ENCODE results near the gene PGAP2. TPM values are rescaled to one million over a fixed set of nuclear protein-coding genes. Genes with fewer than 3 reads are reported as not detected.

PGAP2 gene
- total and polyA plus RNA-seq, 2 donors (not counting 3 experiments of a cell fraction or from before 2014, with no cell fraction given) = 18.3 to 34.1 TPM

DNA sequence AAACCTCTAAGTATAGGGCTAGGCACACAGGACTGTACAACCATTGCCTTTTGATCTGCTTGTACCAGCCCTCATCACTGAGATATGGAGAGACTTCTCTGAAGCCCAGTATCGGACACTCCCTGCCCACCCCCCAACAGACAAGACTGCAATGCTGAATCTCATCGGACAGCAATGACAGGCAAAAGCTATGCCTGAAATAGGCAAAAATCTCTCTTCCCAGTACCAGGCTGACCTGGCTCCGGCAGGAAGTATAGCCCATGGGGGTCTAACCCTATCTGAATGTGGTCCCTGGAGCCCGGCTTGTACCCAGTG lies 25.9 kb downstream of the PGAP2 start:
- no peak overlapping the region for H3K27ac ChIP-seq (ENCODE audit: insufficient read depth, low read depth, low read length)
- ChIA-PET POLR2A (no interaction called here), CTCF (interaction anchor here (1.3 to 2.4 kb wide), 3 partner anchors 14 to 239 kb away, joined by 4 to 16 read pairs (median 4); no protein-coding TSS in a partner anchor)
- intact Hi-C loops (cut with micrococcal nuclease) (no loop called here), dilution Hi-C loops (cut with MboI; ENCODE audit: extremely low pct_ligation_motif_present, low sequenced_read_pairs) (no loop called here)
- H3K27me3 ChIP-seq (ENCODE audit: control insufficient read depth in 2 of 2, insufficient read depth in 2 of 2, low read length in 2 of 2) = no peaks in the 10 kb centered on the region
- H2AFZ ChIP-seq (ENCODE audit: low read depth, low read length) = no peak overlapping the region
- H3K36me3 ChIP-seq (ENCODE audit: control insufficient read depth in 2 of 2, extremely low read depth in 1 of 2, insufficient read depth in 2 of 2, low read length in 2 of 2) = peaks cover 2 to 3% of the 10 kb centered on the region in 2 experiments
- BruUV-seq (replicated peaks) = no TSS peak
- peaks cover 78% of the 10 kb centered on the region for H3K79me2 ChIP-seq (ENCODE audit: control insufficient read depth, insufficient read depth, low read length)
- H3K9me3 ChIP-seq (replicated peaks; ENCODE audit: control insufficient read depth, insufficient read depth, low read length) = no peaks in the 10 kb centered on the region
- DNase-seq (ENCODE audit: low read depth, low spot score) = no peak
- no peaks in the 10 kb centered on the region for H3K9me1 ChIP-seq (replicated peaks; ENCODE audit: control insufficient read depth, extremely low read depth, insufficient read depth, low read length)
- TF ChIP-seq GATA2 (IDR thresholded peaks at IDR 0.05; ENCODE audit: insufficient read depth, insufficient read length, low read depth, low read length) (no peak), FOS (IDR thresholded peaks at IDR 0.05; ENCODE audit: borderline replicate concordance, insufficient read depth, low read length) (no peak), EZH2 (IDR thresholded peaks at IDR 0.05; ENCODE audit: borderline replicate concordance, low read depth, low read length, severe bottlenecking) (no peak), CTCF (IDR thresholded peaks at IDR 0.05; ENCODE audit: extremely low read depth in 1 of 2, insufficient read depth in 1 of 2, low read depth in 1 of 2, low read length in 2 of 2) (no peak), POLR2AphosphoS5 (IDR thresholded peaks at IDR 0.05; ENCODE audit: insufficient read depth, low read depth, low read length) (no peak), JUN (IDR thresholded peaks at IDR 0.05; ENCODE audit: borderline replicate concordance, insufficient read depth, insufficient read length, low read depth) (no peak), POLR2A (IDR thresholded peaks at IDR 0.05; ENCODE audit: low read depth, low read length) (no peak), MYC (IDR thresholded peaks at IDR 0.05; ENCODE audit: low read depth, low read length) (no peak)
- TF ChIP-seq, protein P1, sequence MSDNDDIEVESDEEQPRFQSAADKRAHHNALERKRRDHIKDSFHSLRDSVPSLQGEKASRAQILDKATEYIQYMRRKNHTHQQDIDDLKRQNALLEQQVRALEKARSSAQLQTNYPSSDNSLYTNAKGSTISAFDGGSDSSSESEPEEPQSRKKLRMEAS (IDR thresholded peaks at IDR 0.05; ENCODE audit: insufficient read depth, insufficient read length) = no peak
- no peak overlapping the region for H3K9ac ChIP-seq (replicated peaks; ENCODE audit: extremely low read depth, insufficient read depth, low read length)
- no peaks in the 10 kb centered on the region for H4K20me1 ChIP-seq (replicated peaks; ENCODE audit: control insufficient read depth, extremely low read depth, insufficient read depth, low read length)
- no peak overlapping the region for H3K4me2 ChIP-seq (ENCODE audit: insufficient read depth, low read length)
- H3K4me3 ChIP-seq (replicated peaks in 1 of 3; ENCODE audit: insufficient read depth in 1 of 3, low read depth in 1 of 3, low read length in 3 of 3) = no peak overlapping the region
- no peak for FAIRE-seq
- peaks cover 29% of the 10 kb centered on the region for H3K4me1 ChIP-seq (ENCODE audit: control insufficient read depth, extremely low read depth, insufficient read depth, low read length)

Measured in endothelial cell of umbilical vein (primary cell).